ENCODE results near the gene CTRL.

CTRL gene

DNA sequence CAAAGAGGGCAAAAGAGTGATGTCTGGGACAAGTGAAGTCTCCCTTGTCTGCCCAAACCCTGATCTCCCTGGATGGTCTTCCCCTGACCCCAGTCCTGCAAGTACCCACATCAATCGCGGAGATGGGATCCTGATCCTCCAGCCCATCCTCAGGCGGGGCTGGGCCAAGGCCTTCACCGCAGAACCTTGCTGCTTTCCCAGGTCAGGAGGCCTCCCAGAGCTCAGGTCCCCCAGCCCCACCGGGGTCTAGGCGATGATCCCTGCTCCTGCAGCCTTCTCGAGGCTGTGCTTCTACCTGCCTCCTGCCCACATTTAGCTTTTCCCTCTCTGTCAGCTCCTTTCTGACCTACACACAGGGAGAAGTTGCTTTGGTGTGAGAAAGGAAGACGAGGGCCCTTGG lies 30.5 kb upstream of the CTRL start:
- no peak for FAIRE-seq

DNA sequence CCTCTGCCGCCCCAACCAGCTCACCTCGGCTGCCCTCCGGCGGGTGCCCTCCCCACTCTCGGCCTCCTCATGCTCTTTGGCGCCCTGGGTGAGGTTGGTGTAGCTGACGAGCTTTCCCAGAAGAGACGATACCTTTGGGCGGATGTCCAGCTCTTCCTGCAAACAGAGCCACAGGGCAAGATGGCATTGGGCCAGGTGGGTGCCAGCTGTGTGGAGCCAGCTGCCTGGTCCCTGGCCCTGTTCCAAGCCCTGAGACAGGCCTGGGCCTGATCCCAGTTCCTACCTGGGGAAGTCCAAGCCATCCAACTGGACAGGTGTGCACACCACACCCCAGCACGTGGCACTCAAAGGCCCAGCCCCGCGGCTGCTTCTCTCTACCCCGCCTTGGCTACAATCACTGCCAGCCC lies 29.9 kb upstream of the CTRL start:
- FAIRE-seq = no peak

DNA sequence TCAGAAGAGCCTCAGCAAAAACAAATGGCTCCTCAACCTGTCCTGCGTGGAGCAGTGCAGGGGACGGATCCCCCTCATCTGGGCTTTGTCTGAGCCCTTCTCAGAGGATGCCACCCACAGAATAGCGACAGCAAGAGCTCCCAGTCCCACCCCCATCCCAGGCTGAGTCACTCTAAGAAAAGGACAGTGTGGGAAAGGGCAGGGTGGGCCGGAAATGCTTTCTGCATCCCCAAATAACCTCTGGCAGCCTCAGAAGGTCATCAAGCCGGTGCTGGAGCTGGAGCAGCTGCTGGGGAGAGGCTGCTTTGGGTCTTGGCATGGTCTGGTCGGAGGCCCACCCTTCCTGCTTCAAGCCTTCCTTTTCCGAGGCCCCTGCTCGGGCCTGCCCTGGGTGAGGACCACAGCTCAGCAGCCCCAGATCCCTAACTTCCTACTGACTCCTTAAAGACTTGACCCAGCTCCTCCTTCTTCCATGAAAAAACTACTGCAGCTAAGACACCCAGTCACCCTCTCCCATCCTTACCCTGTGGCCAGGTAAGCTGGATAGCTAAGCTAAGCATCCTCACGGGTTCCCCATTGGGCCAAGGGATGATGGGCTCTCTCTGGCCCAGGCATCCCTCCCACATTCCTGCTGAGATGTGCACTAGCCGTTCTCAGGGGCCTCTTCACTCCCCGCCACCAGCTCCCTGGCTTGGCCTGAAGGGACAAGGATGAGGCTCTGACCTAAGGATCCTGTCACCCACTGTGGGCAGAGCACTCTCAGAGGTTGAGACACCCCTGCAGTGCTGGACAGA lies 28.1 kb upstream of the CTRL start:
- FAIRE-seq = no peak

DNA sequence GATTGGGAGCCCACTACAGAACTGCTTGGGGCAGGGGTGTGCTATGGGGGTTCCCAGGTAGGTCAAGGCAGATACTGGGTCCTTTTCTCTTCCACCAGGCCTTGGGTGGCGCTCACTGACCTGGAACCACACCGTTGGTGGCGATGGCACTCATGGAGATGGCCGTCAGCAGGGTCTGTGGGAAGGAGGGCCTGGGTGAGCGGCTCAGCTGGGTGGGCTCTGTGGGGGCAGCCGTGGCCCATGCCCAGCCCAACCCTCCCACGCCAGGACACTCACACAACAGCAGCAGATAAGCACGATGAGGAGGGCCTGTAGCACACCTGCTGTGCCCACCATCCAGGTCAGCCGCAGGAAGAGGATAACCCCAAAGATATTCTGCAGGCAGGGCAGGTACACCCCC lies 26.0 kb upstream of the CTRL start:
- FAIRE-seq = no peak

DNA sequence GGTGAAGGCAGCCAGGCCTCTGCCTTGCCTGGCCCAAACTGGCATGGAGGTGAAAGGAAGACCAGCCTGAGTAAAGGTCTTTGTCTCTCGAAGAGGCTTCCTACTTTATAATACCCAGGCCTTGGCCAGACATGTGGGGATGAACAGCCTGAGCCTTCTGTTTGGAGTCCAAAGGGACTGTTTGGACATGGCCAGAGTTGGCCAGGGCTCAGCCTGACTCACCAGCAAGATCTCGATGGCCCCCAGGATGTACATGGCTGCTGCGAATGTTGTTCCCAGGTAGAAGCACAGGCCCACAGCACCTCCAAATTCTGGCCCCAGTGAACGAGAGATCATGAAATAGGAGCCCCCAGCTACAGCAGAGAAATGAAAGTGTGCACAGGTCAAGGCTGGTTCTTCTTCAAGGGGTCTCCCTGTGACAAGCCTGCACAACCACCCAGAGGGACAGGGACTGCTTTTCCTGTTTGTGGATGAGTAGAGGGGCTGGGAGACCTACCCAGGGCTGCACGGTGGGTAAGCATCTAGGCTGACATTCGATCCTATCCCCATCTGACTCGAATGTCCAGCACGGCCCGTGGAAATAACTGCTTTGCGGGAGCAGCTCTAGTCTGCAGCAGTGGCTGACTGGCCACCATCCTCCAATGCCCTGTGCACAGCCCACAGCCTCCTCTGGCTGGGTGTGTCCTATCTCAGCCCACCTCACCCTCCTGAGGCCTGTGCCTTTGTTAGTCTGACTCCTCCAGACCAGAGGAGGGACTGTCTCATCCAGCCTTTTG lies 22.9 kb upstream of the CTRL start:
- FAIRE-seq = no peak

DNA sequence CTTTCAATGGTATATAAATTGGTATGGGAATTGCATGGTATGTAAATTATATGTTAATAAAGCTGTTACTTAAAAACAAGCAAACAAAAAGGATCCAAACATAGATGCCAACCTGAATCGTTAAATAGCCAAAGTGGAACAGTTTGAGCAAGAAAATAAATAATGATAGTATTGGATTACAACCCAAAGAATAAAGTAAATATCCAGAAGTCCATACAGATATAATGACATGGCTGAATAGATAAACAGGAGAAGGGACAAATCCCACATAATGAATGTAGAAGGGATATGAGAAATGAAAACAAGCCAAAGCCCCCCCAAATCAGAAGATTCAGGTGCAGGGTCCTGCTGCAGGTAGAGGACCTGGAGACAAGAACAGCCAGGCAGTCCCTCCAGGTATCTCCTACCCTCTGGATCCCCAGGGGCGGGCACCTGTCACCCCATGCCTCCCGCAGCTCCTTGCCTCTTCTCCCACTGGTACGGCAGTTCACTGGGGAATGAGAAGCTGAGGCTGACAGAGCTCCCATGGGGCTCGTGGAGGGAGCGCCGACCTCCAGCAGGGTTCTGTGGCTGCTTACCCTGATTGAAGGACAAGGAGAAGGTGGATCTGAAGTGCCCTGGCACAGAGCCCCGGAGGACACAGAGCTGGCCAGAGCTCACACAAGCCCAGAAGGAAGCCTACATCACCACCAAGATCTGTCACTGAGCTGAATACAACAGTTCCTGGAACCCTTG lies 22.1 kb upstream of the CTRL start:
- no peak for FAIRE-seq

DNA sequence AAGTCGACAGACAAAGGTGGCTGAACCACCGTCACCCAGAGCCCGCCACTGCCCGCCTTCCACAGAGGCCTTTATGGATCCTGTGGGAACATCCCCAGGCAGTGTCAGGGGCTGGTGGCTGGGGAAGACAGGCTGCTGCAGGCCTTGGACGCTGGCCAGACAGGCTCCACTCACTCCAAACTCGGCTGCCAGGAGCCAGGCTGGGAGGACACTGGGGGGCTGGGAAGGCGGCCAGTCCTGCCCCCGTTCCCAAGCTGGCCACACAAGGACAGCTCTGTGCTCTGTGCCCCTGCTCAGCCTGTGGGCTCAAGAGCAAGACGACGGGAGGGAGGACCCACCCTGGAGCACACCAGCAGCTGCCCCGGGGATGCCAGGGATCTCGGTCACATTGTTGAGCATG lies 19.8 kb upstream of the CTRL start:
- FAIRE-seq = no peak

DNA sequence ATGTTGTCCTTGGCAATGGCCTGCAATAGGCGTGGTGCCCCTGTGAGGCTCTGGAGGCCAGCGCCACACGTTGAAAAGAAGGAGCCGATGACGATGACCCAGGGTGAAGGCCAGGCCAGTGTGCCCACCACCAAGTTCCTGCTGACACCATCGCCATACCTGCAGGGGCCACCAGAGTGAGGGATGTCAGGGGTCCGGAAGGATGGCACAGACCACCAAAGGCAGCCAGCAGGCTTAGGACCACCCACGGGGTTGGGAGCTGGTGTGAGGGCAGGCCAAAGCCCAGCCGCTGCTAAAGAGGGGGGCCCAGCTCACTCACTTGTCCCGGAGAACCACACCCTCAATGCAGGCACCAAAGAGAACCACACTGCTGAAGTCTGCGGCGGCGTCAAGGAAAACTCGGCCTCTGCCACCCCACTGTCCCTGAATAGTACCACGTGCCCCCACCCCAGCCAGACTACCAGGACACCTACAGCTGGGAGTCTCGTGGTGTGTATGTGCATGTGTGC lies 18.7 kb upstream of the CTRL start:
- FAIRE-seq = no peak

DNA sequence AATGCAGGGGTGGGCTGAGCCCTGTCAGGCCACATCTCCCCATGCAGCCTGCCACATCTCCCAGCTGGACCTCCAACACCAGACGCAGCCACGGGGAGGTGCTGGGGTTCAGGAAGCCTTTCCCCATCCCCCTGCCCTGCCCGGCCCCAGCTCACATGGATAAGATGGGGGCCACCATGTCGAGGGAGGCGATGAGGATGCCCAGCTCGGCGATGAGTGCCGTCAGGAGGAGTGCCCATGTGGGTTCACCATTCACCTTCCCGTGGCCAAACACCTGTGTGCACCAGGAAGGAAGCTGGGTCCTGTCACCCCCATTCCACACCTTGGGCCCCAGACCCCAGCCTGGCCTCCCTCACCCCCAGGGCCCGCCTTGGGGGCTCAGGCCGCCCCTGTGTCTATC lies 18.0 kb upstream of the CTRL start:
- FAIRE-seq = no peak

DNA sequence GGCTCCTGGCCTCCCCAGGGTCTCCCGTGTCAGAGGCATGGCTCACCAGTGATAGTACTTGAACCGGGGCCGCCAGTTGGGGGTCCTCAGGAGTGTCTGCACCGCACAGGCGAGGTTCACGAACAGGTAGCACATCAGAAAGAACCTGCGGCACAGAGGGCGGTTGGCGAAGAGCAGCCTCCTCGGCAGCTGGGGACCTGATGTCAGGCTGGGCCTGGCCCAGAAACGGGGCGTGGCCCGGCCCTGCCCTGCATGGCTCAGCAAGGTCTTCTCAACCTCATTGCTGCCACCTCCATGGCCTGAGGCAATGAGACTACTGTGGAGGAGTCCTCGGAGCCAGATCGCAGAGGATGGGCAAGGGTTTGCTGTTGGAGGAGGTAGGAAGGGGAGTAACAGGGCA lies 16.4 kb upstream of the CTRL start:
- FAIRE-seq = no peak

DNA sequence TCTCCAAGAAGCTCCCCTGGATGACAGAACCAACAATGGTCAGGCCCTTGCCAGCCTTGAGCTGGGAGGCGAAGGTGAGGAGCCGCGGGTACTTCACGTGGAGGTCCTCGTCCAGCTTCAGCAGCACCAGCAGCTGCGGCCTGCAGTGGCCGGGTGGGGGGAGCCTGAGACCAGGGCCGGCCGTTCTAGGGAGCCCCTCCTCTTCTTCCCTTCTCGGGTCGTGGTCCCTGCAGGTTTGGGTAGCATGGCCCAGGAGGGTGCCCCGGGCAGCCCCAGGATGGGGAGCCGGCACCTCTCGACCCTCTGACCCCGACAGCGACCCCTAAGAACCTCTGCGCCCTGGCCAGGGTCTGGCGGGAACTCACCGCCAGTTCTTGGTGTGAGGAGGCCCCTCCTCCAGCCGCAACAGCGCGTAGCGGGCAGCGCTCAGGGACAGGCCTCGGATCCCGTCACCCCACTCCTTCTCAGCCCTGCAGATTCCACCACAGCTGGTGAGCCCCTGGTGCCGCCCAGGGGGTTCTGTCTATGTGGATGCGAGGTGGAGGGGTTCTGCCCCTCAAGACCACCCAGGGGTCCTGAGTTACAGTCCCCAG lies 15.4 kb upstream of the CTRL start:
- FAIRE-seq = no peak

DNA sequence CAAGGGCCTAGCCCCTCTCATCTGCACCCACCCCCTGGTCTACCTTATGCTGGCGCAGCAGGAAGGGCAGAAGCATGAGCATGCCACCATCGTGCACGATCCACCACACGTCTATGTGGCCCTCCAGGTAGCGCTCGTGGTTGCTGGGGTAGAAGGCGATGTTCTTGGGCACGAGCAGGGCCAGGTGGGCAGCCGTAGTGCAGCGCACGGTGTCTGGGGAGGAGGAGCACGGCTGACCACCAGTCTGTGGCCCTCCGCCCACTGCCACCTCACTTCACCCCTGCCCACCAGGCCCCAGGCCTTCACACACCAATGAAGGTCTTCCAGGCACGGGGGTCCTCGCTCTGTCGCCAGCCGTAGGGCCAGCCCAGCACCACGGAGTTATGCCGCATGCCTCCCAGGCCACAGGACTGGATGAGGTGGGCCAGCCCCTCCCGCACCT lies 14.5 kb upstream of the CTRL start:
- no peak for FAIRE-seq

DNA sequence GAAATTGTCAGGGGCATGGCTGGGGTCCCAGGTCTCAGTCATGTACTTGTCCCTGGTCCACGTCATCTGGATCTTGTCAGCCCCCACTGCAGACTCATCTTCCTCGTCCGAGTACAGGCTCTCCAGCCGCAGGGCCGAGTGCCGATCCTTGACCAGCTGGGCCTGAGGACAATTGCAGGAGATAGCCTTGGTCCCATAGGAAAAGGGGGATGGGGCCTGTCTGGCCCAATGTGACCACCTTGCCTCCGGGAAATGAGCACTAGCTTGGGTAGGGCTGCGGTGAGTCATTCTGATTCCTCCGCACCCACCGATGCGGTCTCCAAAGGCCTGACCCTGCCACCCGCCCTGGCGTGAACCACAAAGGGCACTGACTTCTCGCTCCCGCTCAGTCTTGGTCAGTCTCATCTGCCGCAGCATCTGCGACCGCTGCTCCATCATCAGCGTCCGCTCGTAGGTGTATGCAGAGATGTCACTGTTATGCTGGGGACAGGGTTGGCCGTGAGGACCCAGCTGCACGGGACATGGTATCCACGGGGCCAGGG lies 13.8 kb upstream of the CTRL start:
- no peak for FAIRE-seq

DNA sequence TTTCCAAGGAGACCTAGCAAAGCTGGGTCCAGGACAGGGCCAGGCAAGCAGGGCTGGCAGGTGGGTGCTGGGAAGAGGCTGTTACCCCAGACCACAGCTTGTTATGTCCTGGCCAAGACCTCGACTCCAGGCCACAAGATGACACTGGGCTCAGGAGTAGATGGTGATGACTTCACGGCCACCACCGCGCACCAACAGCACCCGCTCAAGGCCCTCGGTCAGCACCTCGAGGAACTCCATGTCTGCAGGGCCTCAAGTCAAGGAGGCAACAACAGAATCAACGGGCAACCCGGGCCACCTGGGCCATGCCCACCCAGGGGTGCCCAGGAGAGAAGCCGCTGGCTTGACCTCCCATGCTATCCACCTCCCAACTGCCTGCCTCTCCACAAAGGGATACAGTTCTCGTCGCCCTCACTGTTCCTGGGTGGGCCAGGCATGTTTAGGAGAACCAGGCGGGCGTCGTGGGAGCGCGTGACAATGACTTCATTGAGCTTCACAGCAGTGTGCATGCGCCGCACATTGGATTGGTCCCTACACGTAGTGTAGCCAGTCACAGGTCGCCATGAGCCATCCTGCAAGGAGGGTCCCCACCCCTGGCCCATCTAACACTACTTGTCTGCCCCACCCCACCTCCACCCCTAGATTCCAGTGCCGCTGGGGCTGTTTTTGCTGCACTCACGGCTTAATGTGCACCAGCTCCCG lies 13.2 kb upstream of the CTRL start:
- no peak for FAIRE-seq

DNA sequence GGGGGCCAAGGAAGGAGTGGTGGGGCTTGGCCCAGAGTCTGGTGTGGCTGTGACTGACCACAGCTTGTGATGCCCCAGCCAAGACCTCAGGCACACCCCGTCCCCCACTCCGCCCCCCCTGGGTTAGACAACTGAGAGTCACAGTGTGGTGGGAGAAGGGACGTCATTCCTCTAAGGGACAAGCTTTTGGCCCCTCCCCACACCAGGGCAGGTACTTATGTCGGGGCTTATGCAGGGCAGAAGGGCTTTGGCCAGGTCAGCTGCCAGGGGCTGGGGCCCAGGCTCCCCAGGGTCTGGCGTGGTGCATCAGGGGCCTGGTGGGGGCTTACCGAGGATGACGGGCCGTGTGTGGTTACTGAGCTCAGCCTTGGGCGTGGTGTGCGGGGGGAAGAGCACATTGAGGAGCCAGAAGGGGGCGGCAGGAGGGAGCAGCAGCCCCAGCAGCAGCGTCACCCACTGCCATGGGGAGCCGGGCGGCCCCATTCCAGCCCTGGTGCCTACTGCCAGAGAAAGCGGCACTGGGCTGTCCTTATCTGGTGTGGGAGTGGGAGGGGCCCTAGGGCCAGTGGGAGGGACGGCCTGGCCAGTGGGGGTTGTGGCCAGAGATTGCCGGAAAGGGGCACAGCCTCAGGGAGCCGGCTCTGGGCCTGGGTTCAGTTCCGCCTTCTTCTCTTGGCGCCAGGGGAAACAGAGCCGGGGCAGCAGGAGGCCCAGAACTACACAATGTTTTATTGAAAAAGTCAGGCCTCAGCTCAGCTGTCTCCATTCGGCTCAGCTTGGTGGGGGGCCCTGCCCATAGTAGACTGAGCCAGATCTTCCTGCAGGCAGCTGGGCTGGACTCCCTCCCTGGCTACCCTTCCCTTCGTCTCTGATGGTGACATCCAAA lies 12.2 kb upstream of the CTRL start, which contains the start of gene LCAT:
TSS of gene LCAT (minus strand) at position 502 of the 886 bp plus-strand sequence. CDS start at position 483, 19 bp downstream.
- no peak for FAIRE-seq

DNA sequence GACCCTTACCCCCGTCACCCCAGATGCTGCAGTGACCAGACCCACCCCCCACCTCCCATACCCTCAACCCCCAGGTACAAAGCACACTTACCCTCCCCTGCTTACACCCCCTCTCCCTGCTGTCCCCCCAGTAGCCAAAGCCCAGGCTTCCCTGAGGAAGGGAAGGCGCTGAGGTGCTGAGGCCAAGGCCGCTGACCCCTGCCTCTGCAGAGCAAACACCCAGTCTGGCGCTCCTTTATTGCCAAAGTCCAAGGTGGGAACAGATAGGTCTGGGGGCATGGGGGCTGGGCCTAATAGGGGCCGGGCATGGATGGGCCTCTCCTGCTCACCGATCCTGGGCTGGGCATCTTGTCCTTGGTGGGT lies 11.6 kb upstream of the CTRL start:
- FAIRE-seq = no peak

DNA sequence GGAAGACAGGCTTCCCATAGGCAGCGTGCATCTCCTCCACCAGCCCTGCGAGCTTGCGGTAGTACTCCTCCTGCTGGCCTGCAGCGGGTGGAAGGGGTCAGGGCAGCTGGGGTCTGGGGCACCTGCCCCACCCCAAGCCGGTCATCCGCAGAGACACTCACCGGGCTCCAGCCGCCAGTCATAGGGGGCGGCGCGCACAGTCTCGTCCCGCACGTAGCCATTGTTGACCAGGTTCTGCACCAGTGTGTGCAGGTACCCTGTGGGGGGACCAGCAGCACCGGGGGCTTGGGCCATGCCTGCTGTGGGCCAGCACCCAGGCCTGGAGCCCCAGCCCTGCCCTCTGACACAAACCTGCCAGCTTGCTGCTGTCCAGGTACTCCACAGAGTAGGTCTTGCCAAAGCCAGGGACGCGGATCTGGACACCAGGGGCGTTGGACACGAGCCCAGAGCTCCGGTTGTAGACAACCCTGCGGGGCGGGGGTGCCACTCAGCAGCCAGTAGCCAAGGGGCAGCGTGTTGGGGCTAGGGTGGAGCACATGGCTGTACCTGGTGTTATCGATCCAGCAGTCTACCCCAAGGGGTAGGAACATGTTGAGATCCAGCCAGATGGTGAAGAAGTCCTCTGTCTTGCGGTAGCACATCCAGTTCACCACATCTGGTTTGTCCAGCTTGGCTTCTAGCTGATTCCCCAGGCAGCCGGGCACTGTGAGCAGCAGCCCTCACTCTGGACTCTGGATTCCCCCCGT lies 11.0 kb upstream of the CTRL start:
- FAIRE-seq = no peak

DNA sequence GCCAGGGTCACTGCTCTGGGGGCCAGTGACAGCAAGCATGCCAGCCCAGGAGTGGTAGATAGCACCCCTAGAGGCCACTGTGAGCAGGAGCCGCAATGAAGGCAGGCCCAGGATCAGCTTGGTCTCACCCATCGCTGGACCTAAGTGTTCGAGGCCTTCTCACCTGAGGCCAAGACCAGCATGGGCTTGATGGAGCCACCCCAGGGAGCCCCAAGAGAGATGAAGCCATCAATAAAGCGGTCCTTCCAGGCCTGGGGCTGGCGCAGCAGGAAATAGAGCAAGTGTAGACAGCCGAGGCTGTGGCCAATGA lies 10.5 kb upstream of the CTRL start:
- FAIRE-seq = no peak

DNA sequence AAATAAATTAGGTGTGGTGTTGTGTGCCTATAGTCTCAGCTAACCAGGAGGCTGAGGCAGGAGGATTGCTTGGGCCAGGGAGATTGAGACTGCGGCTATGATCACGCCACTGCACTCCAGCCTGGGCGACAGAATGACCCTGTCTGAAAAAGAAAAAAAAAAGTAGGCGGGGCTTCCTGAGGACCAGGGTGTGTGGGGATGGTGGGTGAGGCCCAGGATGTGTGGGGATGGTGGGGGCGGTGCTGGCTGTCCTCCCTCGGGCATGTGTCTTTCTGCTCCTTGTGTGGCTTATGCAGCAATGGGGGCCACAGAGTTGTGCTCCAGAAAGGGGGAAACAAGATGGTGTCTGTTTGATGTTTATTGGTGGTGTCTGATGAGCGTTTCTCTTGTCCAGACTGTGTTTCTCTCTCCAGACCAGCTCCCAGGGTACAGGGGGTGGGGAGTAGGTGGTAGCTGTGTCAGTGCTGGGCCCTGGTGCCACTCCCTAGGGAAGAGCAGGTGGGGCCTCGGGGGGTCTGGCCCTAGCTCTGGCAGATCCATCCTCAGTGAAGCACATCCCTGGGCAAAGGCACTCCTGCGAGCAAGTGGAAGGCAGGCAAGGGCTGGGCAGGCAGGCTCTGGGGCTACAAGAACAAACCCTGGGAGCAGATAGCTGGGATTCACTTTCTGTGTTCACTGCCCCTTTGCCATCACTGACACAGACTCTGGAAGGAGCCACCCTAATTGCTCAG lies 10.0 kb upstream of the CTRL start:
- no peak for FAIRE-seq
